HFF-Myc (cell line): Measurements from ENCODE around the gene CDH13.

Experiments used
- DNase-seq: peaks from one replicate; pipeline ENCODE4 v3.0.0-alpha.2; 2011; ENCODE audit warnings: low read depth; ENCODE audit errors: extremely low read depth
- H3K4me3 ChIP-seq: replicated peaks from 2 replicates; pipeline ENCODE4 v1.5.1; 2011; ENCODE audit warnings: low read depth, mild to moderate bottlenecking, control low read depth, low read length
- TF ChIP-seq, protein P1 (sequence below): IDR thresholded peaks from 2 replicates; pipeline ENCODE4 v1.5.1; 2012; ENCODE audit warnings: mild to moderate bottlenecking, low read depth, low read length, control low read depth; ENCODE audit errors: missing control alignments

Gene CDH13

DNA sequence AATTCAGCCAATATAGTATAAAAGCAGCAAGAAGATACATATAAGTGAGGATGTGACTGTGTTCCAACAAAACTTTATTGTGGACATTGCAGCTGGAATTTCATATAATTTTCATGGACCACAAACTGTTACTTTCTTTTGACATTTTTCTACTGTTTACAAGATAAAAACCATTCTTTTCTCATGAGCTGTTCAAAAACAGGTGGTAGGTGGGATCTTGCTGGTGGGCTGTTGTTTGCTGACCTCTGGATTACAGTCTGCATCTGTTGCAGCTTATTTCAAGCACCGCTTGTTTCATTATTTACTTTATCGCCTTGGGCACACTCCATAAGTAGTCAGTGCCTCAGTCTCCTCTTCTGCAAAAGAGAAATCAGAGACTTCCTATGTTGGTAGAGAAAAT is 99.5 kb downstream of the CDH13 start:
- TF ChIP-seq, protein P1, sequence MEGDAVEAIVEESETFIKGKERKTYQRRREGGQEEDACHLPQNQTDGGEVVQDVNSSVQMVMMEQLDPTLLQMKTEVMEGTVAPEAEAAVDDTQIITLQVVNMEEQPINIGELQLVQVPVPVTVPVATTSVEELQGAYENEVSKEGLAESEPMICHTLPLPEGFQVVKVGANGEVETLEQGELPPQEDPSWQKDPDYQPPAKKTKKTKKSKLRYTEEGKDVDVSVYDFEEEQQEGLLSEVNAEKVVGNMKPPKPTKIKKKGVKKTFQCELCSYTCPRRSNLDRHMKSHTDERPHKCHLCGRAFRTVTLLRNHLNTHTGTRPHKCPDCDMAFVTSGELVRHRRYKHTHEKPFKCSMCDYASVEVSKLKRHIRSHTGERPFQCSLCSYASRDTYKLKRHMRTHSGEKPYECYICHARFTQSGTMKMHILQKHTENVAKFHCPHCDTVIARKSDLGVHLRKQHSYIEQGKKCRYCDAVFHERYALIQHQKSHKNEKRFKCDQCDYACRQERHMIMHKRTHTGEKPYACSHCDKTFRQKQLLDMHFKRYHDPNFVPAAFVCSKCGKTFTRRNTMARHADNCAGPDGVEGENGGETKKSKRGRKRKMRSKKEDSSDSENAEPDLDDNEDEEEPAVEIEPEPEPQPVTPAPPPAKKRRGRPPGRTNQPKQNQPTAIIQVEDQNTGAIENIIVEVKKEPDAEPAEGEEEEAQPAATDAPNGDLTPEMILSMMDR: no peak
- no peak for DNase-seq
- H3K4me3 ChIP-seq: no peak overlapping the region

DNA sequence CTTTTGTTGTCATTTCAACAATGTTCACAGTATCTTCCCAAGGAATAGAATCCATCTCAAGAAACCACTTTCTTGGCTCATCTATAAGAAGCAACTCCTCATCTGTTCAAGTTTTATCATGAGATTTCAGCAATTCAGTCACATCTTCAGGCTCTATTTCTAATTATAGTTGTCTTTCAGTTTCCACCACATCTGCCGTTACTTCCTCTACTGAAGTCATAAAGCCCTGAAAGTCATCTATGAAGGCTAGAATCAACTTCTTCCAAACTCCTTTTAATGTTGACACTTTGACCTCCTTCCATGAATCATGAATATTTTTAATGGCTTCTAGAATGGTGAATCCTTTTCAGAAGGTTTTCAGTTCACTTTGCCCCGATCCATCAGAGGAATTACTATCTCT is 102.1 kb downstream of the CDH13 start:
- TF ChIP-seq, protein P1: no peak

DNA sequence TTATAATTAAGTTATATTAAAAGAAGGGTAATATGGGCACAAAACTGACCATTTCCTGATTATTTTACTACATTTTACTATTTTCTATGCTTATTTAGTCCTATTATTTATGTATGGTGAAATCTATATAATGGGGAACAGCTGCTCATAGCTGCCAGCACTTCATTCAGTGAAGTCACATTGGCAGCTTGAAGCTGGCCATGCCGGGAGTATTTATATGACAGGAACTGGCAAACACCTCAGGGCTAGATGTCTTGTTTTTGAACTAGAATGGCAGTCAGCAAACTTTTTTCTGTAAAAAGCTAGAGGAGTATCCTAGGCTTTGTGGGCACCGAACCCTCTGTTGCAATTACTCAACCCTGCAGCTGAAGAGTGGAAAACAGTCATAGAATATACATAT is 104.1 kb downstream of the CDH13 start:
- H3K4me3 ChIP-seq: no peak overlapping the region
- TF ChIP-seq, protein P1: no peak
- peak; percentile 33 for DNase-seq

More for the DNA sequence above, 102.1 kb downstream of the CDH13 start:
- no peak for DNase-seq
- no peak overlapping the region for H3K4me3 ChIP-seq

DNA sequence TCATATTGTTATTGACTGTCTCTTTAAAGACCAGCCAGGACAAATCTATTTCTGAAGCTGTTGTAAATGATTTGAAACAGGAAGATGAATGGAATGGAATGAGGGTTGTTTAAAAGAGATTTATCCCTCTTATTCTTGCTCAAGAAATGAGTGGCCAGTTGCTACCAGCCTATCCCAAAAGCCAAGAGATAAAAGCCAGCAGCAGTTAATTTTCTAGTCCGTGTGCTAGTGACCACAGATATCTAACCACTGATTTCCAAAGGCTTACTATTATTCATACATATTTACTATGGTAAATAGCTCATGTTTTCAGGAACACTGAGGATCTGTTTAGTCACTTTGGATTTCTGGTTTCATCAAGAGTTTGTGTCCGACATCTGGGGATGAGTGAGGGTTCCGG is 105.7 kb downstream of the CDH13 start:
- TF ChIP-seq, protein P1: no peak
- no peak overlapping the region for H3K4me3 ChIP-seq
- no peak for DNase-seq

DNA sequence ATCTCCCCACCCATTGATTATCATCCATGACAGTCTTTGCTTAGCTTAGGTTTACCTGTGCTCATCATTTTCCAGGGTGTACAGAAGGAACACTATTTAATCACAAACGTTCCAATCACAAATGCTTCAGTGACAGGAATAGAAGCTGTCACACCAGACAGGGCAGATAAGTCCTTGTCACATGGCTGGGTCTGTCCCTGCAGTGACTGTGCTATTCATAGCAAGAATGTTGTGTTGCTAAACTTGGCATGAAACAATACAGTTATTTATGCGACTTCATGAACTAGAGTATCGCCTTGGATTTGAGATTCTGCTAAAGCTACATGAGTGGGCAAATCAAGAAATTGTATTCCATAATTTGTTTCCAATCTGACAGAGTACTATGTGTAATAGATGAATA is 108.4 kb downstream of the CDH13 start:
- TF ChIP-seq, protein P1: no peak
- no peak for DNase-seq
- H3K4me3 ChIP-seq: no peak overlapping the region

DNA sequence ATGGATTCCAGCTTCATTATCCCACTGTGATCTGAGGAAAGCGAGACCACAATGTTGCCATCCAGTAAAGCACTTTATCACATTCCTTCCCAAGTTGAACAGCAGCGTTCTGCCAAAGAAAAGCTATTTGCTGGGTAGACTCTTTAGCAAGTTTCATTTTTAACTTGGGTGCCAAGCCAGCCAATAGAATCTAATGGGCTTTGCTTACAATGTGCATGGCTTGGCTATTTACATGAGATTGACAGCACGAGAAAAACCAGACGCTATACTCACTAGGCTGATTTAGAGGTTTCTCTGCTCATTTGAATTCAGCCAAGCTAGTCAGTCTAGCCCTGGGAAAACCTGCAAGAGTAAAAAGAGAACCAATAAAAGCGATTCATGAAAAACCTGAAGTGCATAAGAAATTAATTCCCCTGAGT is 108.9 kb downstream of the CDH13 start:
- no peak for DNase-seq
- no peak overlapping the region for H3K4me3 ChIP-seq
- TF ChIP-seq, protein P1: no peak

DNA sequence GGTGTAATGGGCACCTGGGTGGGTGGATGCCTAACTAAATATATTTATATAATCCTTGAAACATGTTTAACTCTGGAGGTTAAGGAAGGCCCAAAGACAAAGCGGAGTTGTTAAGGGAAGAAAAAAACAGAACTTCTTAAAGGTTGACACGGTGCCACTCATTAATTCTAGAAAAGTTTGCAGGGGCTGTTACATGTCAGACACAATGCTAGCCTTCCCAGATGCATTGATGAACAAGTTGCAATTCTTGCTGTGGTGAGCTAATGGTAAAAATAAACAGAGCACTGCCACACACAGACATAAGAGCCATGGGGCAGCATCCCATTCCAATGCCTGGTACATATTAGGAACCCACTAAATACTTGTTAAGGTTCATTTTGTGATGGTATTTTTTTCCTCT is 109.5 kb downstream of the CDH13 start:
- no peak overlapping the region for H3K4me3 ChIP-seq
- no peak for DNase-seq
- TF ChIP-seq, protein P1: no peak
